DLD1 (cell line): ENCODE data around the gene RRP8.

Source experiments
- in situ Hi-C: cut with HindIII; loops from 2 replicates; pipeline ENCODE4 v1.10.0; 2017; ENCODE audit warnings: low sequenced_read_pairs

RRP8 gene

GRCh38 chr11:6603287-6604080 lies at the start of gene RRP8, which contains the start of gene ILK:
RRP8 (minus strand) TSS chr11:6603616; CDS start chr11:6603502, 114 bp downstream.
ILK (plus strand) TSS chr11:6603774; CDS start chr11:6604272, 498 bp downstream.
- in situ Hi-C loops, result no loop called here

- in situ Hi-C loops, result no loop called here
These were observed 49.7 kb upstream of the RRP8 start for GRCh38 chr11:6653097-6653496.

- in situ Hi-C loops, result no loop called here
These were observed 48.8 kb upstream of the RRP8 start for GRCh38 chr11:6652182-6652581.

GRCh38 chr11:6650980-6651379 lies 47.6 kb upstream of the RRP8 start:
- in situ Hi-C loops, result no loop called here

DNA sequence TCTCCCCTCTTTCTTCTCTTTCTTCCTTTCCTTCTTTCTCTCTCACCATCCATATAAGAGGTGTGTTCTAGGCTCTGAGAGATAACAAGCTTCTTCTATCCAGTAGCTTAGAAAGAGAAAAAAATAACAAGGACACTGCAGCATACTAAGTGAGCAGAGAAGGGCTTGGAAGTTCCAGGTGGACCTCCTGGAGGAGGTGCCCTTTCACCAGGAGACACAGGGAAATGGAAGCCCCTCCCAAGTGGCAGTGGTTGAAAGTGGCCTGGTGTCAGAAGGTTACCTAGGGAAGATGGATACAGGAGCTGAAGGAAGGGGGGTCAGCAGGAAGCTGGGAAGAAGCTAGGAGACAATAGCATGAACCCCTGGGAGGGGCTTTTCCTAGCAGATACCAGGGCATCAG lies 46.7 kb upstream of the RRP8 start:
- in situ Hi-C loops, result no loop called here

DNA sequence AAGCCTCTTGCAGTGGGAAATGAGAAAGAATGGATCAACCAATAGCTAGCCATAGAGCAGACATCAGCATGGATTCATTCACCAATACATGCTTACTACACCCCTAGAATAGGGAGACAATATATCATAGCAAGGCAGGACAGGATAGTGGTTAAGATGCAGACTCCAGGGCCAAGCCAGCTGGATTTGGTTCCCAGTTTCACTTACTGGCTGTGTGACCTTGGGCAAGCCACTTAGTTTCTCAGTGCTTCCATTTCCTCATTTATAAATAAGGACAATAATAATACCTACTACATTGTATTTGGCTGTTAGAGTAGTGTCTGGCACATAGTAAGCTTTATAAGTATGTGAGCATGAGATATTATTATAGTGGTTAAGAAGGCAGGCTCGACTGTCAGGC lies 45.1 kb upstream of the RRP8 start:
- in situ Hi-C loops, result no loop called here

DNA sequence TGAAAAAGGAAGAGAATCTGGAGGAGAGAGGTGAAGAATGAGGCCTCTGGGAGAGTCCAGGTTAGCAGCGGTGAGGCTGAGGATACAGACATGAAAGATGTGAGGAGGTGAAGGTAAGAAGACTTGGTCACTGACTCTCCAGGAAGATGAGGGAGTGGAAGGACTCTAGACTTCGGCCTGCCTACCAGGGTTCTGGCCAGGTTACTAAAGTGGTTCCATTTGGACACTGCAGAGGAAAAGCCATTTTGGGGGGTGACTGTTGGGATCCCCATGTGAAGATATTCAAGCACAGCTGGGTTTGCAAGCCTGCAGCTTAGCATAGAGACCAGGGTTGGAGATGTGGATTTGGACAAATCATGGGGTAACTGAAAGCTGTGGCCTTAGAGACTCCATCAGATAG lies 44.4 kb upstream of the RRP8 start:
- in situ Hi-C loops, result no loop called here

DNA sequence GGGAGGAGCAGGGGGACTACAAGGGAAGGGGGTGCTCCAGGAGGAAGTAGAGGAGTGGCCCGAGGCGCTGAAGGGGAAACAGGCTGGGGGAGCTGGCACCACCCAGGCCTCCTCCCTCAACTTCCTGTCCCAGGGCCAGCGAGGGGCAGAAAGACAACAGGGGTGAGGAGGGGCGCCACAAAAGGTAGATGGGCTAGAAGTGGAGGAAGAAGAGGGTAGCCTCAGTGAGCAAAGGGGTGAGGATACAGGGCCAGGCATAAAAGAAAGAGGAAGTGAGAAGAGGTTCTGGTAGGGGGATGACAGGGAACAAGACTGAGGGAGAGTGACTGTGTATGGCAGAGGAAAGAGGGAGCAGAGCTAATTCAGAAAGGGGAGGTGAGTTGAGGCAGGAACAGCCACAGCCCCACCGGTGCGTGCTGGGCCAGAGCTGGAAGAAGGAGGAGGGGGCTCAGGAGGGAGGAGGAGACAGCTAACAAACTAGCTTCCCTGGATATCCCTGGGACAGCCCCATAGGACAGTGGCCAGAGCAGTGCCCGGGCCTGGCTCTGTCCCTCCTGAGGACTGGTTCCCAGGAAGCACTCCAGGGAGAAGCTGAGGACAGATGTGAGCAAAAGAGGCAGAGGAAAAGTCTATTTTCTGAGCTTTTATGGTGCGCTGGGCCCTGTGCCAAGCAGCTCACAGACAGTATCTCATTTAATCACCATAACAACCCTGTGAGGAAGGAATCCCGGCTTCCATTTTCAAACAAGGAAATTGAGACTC lies 43.7 kb upstream of the RRP8 start:
- in situ Hi-C loops, result no loop called here

GRCh38 chr11:6646576-6646917 lies 43.1 kb upstream of the RRP8 start:
- in situ Hi-C loops, result no loop called here

- in situ Hi-C loops, result no loop called here
These were observed 42.7 kb upstream of the RRP8 start for GRCh38 chr11:6646071-6646470.

GRCh38 chr11:6642957-6643356 lies 39.5 kb upstream of the RRP8 start:
- in situ Hi-C loops, result no loop called here

DNA sequence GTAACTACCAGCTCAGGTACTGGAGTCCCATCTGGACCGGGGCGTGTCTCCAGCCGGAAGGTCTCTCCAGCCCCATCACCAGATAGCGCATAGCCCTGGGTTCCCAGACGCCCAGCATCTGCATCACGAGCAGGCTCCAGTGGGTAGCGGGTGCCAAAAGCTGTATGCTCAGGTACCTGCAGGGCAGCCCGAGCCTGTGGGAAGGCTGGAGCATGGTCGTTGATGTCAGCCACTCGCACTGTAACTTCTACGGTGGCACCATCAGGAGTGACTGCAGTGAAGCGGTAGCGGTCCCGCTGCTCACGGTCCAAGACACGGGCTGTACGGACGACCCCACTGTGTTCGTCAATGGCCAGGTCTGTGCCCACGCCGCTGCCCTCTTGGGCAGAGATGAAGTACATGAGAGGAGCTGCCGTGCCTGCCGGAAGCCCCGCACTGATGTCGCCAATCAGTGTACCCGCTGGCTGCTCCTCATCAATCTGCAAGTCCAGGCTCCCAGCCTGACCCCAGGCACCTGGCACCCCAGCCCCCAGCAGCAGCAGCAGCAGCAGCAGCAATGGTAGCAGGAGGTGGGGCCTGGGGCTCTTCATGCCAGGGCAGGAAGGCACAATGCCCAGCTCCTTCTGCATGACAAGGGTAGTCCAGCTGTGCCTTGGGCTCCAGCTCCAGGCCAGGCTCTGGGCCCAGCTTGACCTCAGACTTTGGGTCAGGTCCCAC lies 37.7 kb upstream of the RRP8 start:
- in situ Hi-C loops, result no loop called here

GRCh38 chr11:6640036-6640984 lies 36.9 kb upstream of the RRP8 start:
- in situ Hi-C loops, result no loop called here

- in situ Hi-C loops, result no loop called here
These were observed 35.0 kb upstream of the RRP8 start for GRCh38 chr11:6638429-6638828.

GRCh38 chr11:6637871-6638270 lies 34.5 kb upstream of the RRP8 start:
- in situ Hi-C loops, result no loop called here

DNA sequence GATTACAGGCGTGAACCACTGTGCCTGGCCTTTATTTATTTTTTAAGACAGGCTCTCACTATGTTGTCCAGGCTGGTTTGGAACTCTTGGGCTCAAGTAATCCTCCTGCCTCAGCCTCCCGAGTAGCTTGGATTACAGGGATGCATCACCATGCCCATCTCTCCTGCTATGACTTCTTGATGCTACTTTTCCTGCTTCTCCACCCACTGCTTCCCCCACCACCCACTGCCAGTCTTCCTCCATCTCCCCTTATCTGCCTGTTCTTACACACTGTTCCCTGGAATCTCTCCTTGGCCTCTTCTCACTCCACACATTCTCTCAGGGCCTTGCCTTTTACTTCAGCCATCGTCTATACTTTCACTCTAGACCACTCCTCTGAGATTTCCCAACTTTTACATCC lies 33.1 kb upstream of the RRP8 start:
- in situ Hi-C loops, result no loop called here

DNA sequence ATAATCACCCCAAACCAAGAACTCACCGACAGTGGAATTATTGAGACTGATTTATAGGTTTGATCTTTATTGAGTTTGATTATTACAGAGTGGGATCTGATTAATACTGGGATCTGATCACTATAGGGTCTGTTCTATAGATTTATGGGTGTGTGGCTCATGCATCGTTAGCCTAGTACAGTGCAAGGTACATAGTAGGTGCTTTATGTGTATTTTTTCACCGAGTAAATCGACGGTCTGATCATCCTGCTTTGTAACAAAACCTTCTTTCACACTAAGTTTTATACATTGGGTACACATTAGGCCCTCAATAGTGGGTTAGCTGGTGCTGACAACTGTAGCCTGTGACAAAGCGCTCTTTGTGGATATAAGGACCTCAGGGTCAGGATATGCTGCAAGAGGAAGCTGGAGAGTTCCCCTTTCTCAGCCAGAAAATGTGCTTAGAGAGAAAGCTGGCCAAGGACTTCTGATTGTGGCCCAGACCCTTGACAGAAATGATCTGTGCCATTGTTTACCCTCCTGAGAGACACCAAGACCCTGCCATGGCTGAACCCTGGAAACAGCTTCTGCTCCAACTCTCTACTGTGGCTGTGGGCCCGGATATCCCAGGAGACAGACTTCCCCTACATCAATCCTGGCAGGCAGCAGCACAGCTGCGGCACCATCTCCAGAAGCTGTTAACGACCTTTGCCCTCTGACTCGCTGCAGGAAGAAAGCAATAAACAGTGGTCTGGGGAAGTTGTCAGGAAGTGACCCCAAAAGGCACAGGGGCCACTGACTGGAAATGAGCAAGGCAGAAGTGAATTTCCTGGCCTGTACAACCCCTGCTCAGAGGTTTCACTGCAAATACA lies 31.9 kb upstream of the RRP8 start:
- in situ Hi-C loops, result no loop called here

- in situ Hi-C loops, result no loop called here
These were observed 31.1 kb upstream of the RRP8 start for GRCh38 chr11:6634534-6634933.
